ENCODE results near the gene TEDDM1. TPM values are rescaled to one million over a fixed set of nuclear protein-coding genes. Genes with fewer than 3 reads are reported as not detected.
"Not testable (repeated sequence)": the region's sequence is repeated elsewhere in the genome, so short reads cannot be mapped to it uniquely, and the experiment has no call there.

The TEDDM1 gene
- total and polyA plus RNA-seq, 7 donors = not detected

DNA sequence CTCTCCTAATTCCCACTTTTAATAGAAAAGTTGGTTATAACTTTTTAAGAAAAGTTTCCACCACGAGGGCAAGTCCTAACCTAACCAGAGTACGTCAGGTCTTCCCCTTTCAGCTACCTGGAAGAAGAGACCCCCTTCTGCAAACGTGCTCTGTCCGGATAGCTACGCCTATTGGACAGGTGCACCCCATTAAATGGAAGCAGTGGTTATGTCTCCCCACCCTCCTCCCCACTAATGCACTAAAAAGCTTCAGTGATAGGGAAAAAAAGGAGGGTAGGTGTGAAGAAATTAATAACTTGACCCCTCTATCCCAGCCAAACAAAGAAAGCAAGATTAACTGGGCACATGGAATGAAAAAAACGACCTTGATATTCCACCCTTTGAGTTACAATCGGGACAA, 16.5 kb downstream of the TEDDM1 start:
- WGBS, 3 donors = 67 to 77% (median 70%) methylated on average over 7 of the region's 7 CpGs
- Histone ChIP-seq H3K27ac (peak overlapping the region; percentile 11), H3K4me1 (peaks cover 29% of the 10 kb centered on the region), H3K27me3 (ENCODE audit: insufficient read depth in 3 of 3, low read length in 2 of 3) (no peaks in the 10 kb centered on the region), H3K36me3 (ENCODE audit: insufficient read depth in 1 of 2, low read depth in 1 of 2) (peaks cover 14 to 73% of the 10 kb centered on the region in 2 donors), H3K9me3 (no peaks in the 10 kb centered on the region), H3K4me3 (no peak overlapping the region)
- ATAC-seq (no peak), DNase-seq (no peak)
- TF ChIP-seq, protein P1, sequence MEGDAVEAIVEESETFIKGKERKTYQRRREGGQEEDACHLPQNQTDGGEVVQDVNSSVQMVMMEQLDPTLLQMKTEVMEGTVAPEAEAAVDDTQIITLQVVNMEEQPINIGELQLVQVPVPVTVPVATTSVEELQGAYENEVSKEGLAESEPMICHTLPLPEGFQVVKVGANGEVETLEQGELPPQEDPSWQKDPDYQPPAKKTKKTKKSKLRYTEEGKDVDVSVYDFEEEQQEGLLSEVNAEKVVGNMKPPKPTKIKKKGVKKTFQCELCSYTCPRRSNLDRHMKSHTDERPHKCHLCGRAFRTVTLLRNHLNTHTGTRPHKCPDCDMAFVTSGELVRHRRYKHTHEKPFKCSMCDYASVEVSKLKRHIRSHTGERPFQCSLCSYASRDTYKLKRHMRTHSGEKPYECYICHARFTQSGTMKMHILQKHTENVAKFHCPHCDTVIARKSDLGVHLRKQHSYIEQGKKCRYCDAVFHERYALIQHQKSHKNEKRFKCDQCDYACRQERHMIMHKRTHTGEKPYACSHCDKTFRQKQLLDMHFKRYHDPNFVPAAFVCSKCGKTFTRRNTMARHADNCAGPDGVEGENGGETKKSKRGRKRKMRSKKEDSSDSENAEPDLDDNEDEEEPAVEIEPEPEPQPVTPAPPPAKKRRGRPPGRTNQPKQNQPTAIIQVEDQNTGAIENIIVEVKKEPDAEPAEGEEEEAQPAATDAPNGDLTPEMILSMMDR (IDR thresholded peaks at IDR 0.05) = no peak
- intact Hi-C loops (cut with DNase I) = no loop called here

DNA sequence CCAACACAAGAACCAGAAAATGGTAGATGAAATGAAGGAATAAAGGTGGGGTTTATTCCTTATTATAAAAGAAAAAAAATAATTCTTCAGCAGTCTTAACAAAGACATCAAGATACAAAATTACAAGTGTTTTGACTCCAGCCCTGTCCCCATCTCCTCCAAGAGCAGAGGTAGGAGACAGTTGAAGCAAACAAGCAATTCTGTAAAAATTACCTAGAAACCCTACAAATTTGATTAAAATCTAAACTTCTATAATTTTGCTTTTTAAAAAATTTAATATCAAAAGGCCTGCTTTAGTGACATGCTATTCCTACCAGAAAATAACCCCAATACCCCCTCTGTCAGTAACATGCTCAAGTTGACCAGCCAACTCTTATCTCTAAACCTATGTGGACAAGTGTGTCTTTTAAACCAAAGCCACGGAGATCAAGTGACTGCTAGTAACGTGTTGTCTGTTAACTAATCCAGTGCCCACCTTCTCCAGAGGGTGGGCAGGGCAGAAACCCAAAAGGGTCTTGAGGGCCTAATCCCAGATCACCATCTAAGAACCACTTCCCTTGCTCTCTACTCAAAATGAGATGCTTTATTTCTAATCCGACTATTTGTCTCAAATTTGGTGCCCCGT, 17.3 kb downstream of the TEDDM1 start:
- TF ChIP-seq, protein P1 (IDR thresholded peaks at IDR 0.05) = no peak
- Histone ChIP-seq H3K9me3 (no peaks in the 10 kb centered on the region), H3K27ac (peak overlapping the region; percentile 26), H3K36me3 (ENCODE audit: insufficient read depth in 1 of 2, low read depth in 1 of 2) (peaks cover 14 to 65% of the 10 kb centered on the region in 2 donors), H3K27me3 (ENCODE audit: insufficient read depth in 3 of 3, low read length in 2 of 3) (no peaks in the 10 kb centered on the region), H3K4me1 (peaks cover 21% of the 10 kb centered on the region), H3K4me3 (no peak overlapping the region)
- no peak for DNase-seq
- intact Hi-C loops (cut with DNase I) = no loop called here
- ATAC-seq = no peak
- 63 to 80% (median 67%) methylated on average over 4 of the region's 4 CpGs for WGBS, 3 donors

- 66 to 77% (median 70%) methylated on average over 9 of the region's 9 CpGs for WGBS, 3 donors
- Histone ChIP-seq H3K36me3 (ENCODE audit: insufficient read depth in 1 of 2, low read depth in 1 of 2) (peaks cover 10 to 56% of the 10 kb centered on the region in 2 donors), H3K4me3 (no peak overlapping the region), H3K27me3 (ENCODE audit: insufficient read depth in 3 of 3, low read length in 2 of 3) (no peaks in the 10 kb centered on the region), H3K27ac (no peak overlapping the region), H3K9me3 (no peaks in the 10 kb centered on the region), H3K4me1 (peaks cover 20% of the 10 kb centered on the region)
- intact Hi-C loops (cut with DNase I) = no loop called here
- DNase-seq = no peak
- TF ChIP-seq, protein P1 (IDR thresholded peaks at IDR 0.05) = no peak
- peak in 3 of 4 donors; percentile 1 to 7 (median 3) for ATAC-seq
Measured at GRCh38 chr1:182381962-182382819, 18.3 kb downstream of the TEDDM1 start.

DNA sequence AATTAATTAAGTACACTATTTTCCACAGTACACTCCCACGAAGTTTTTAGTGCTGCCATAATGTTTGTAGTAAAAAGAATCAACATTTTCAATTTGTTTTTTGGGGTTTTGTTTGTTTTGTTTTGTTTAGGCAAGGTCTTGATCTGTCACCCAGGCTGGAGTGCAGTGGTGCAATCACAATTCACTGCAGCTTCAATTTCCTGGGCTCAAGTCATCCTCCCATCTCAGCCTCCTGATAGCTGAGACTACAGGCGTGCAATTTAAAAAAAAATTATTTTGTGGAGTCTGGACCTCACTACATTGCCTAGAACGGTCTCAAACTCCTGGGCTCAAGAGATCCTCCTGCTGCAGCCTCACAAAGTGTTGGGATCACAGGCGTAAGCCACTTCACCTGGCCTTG, 20.3 kb downstream of the TEDDM1 start:
- H3K27ac ChIP-seq = peak overlapping the region; percentile 70

GRCh38 chr1:182379781-182380180, 20.7 kb downstream of the TEDDM1 start:
- intact Hi-C loops (cut with DNase I); H3K27me3 ChIP-seq (ENCODE audit: insufficient read depth in 3 of 3, low read length in 2 of 3); H3K9me3 ChIP-seq; H3K4me3 ChIP-seq; DNase-seq: not testable (repeated sequence)
- peaks cover 4 to 32% of the 10 kb centered on the region in 2 donors for H3K36me3 ChIP-seq (ENCODE audit: insufficient read depth in 1 of 2, low read depth in 1 of 2)
- 60 to 83% (median 64%) methylated on average over 7 of the region's 7 CpGs for WGBS, 3 donors
- peak in 3 of 4 donors; percentile 4 to 11 (median 7) for ATAC-seq
- H3K4me1 ChIP-seq = peaks cover 11% of the 10 kb centered on the region
- peak overlapping the region; percentile 70 for H3K27ac ChIP-seq

More for the DNA sequence above, 20.3 kb downstream of the TEDDM1 start:
- peak in 3 of 4 donors; percentile 6 to 11 (median 8) for ATAC-seq
- no peak for DNase-seq
- Histone ChIP-seq H3K4me3 (no peak overlapping the region), H3K9me3 (no peaks in the 10 kb centered on the region), H3K4me1 (peaks cover 11% of the 10 kb centered on the region), H3K27me3 (ENCODE audit: insufficient read depth in 3 of 3, low read length in 2 of 3) (no peaks in the 10 kb centered on the region), H3K36me3 (ENCODE audit: insufficient read depth in 1 of 2, low read depth in 1 of 2) (peaks cover 4 to 36% of the 10 kb centered on the region in 2 donors)
- WGBS, 3 donors = 71 to 74% (median 71%) methylated on average over 4 of the region's 4 CpGs
- TF ChIP-seq, protein P1 (IDR thresholded peaks at IDR 0.05) = no peak
- intact Hi-C loops (cut with DNase I) = no loop called here
